AG09309 (cell line): ENCODE results near the gene SGO1.

Experiments used
- DNase-seq: peaks from one replicate; pipeline ENCODE4 v3.0.0-alpha.2; 2010; ENCODE audit warnings: low read depth
- H3K4me3 ChIP-seq: 2 replicates; pipeline ENCODE4 v1.5.1; 2011; ENCODE audit warnings: mild to moderate bottlenecking, low read depth, low read length, moderate library complexity; ENCODE audit not compliant: control insufficient read depth
- TF ChIP-seq, protein P1 (sequence below): IDR thresholded peaks from 2 replicates; pipeline ENCODE4 v1.5.1; 2011; ENCODE audit warnings: mild to moderate bottlenecking, low read depth, low read length, inconsistent platforms; ENCODE audit not compliant: insufficient read depth, control insufficient read depth; ENCODE audit errors: missing control alignments

The SGO1 gene

DNA sequence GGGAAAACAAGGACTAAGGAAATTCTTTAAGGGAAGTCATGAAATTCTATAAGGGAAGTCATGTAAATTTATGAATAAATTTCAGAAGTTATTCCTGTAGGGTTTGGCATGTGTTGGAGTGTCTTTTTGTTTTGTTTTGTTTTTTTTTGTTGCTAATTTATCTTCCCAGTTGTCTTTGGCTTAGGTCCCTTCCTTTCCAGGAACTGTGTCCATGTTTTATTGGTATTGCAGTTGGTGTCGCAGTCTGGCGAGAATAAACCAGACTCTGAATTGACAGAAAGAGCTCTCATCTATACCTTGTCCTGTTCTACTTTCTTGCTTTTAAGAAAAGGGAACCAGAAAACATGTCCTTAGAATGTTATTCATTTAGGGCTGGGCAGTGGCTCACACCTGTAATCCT lies 57.6 kb downstream of the SGO1 start:
- TF ChIP-seq, protein P1, sequence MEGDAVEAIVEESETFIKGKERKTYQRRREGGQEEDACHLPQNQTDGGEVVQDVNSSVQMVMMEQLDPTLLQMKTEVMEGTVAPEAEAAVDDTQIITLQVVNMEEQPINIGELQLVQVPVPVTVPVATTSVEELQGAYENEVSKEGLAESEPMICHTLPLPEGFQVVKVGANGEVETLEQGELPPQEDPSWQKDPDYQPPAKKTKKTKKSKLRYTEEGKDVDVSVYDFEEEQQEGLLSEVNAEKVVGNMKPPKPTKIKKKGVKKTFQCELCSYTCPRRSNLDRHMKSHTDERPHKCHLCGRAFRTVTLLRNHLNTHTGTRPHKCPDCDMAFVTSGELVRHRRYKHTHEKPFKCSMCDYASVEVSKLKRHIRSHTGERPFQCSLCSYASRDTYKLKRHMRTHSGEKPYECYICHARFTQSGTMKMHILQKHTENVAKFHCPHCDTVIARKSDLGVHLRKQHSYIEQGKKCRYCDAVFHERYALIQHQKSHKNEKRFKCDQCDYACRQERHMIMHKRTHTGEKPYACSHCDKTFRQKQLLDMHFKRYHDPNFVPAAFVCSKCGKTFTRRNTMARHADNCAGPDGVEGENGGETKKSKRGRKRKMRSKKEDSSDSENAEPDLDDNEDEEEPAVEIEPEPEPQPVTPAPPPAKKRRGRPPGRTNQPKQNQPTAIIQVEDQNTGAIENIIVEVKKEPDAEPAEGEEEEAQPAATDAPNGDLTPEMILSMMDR, result no peak
- DNase-seq, result no peak
- H3K4me3 ChIP-seq, result no peak overlapping the region

DNA sequence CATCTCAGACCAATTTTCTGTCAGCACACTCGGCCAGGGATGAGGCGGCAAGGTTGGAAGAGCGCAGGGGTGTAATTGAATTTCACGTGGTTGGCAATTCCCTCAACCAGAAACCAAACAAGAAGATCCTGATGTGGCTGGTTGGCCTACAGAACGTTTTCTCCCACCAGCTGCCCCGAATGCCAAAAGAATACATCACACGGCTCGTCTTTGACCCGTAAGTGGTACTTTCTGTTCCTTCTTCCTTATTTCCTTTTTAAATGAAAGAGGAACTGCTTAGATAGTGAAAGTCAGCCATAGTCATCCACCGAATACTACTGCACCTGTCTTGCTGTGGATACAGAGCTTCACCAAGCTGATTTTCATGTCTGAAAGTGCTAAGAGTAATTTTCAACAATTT lies 60.1 kb downstream of the SGO1 start:
- H3K4me3 ChIP-seq, result no peak overlapping the region
- DNase-seq, result no peak
- TF ChIP-seq, protein P1, result no peak

DNA sequence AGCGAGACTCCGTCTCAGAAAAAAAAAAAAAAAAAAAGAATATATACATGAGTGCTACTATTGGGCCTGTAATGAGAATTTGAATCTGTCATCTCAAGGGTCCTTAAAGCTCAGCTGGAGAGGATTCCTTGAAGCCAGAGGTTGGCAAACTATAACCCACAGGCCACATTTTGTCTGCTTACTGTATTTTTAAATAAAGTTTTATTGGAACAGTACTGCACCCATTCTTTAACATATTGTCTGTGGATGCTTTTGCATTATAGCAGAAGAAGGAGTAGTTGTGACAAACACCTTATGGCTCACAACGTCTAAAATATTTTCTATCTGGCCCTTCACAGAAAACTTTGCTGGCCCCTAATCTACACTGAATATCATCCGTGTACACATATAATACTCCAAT lies 60.7 kb downstream of the SGO1 start:
- no peak overlapping the region for H3K4me3 ChIP-seq
- TF ChIP-seq, protein P1, result no peak
- no peak for DNase-seq

DNA sequence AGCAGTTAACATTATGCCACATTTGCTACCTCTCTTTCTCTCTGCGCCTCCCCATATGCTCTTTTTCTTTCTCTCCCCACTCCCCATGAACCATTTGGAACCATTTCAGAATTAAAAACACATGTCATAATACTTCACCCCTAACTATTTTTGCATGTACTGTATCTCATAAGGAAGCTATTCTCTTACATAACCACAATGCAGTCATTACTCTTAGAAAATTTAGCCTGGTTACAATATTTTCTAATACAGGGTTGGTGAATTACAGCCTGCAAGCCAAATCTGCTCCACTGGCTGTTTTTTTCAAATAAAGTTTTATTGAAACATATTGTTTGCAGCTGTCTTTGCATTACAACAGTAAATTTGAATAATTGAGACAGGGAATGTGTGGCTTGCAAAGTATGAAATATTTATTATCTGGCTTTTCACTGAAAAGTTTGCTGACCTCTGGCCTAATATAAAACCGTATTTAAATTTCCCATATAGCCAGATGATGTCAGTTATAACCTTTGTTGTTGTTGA lies 62.8 kb downstream of the SGO1 start:
- no peak overlapping the region for H3K4me3 ChIP-seq
- TF ChIP-seq, protein P1, result no peak
- DNase-seq, result peak; percentile 5

DNA sequence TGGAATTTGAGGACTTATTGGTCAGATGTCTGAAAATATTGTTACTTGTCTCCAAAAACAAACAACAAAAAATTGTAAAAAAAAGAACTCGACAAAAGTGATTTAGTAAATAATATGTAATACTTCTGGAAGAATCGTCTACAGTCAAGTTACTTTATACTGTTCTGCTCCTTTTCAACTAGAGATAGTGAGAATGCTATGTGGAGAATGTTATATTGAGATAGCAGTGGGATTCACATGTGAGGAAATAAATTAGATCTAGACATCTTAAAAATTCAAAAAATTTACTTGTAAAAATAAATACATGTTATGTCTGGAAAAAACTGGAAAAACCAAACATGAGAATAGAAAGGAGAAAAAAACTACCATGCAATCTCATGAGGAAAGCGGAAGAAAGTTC lies 64.9 kb downstream of the SGO1 start:
- H3K4me3 ChIP-seq, result no peak overlapping the region
- DNase-seq, result no peak
- TF ChIP-seq, protein P1, result no peak
